ENCODE measurements around the gene ATP9A.

Gene ATP9A

GRCh38 chr20:51583073-51583472 lies 185.1 kb downstream of the ATP9A start:
- peak overlapping the region; percentile 69 for H4K91ac ChIP-seq (ENCODE audit: low read depth, low read length)
- peak overlapping the region; percentile 50 for H2BK5ac ChIP-seq (ENCODE audit: low read depth, low read length, poor library complexity)
- H3K27me3 ChIP-seq (ENCODE audit: insufficient read depth, low read length) = no peaks in the 10 kb centered on the region
- peaks cover 17 to 28% of the 10 kb centered on the region in 2 experiments for H3K4me1 ChIP-seq (ENCODE audit: control insufficient read depth in 1 of 2, insufficient read depth in 2 of 2, low read length in 2 of 2)
- peaks cover 2% of the 10 kb centered on the region for H3K9me3 ChIP-seq (ENCODE audit: insufficient read depth, low read depth, low read length)
- H2BK12ac ChIP-seq (ENCODE audit: low read length) = peak overlapping the region; percentile 88
- no peak for DNase-seq
- peak overlapping the region; percentile 39 for H2BK120ac ChIP-seq (ENCODE audit: insufficient read depth, low read length, poor library complexity)
- H3K4me2 ChIP-seq (ENCODE audit: low read length) = no peak overlapping the region
- no peak overlapping the region for H3K23ac ChIP-seq (ENCODE audit: low read length)
- H3K9ac ChIP-seq (ENCODE audit: low read length) = no peak overlapping the region
- peaks cover 26% of the 10 kb centered on the region for H3K79me1 ChIP-seq (ENCODE audit: low read length)
- peak overlapping the region; percentile 26 for H4K8ac ChIP-seq (ENCODE audit: low read depth, low read length)
- H3K4me3 ChIP-seq (ENCODE audit: low read depth, low read length) = no peak overlapping the region
- H3K36me3 ChIP-seq (ENCODE audit: control insufficient read depth in 1 of 2, insufficient read depth in 2 of 2, low read length in 2 of 2) = no peaks in the 10 kb centered on the region
- peak overlapping the region; percentile 56 for H3K18ac ChIP-seq (ENCODE audit: low read length)
- WGBS (ENCODE audit: extremely low coverage, insufficient coverage, insufficient read length) = no CpG with 5 or more reads among the region's 13 CpGs
- peaks cover 2% of the 10 kb centered on the region for H3K79me2 ChIP-seq (ENCODE audit: control insufficient read depth, insufficient read depth, low read length, poor library complexity)
- no peak overlapping the region for H2AFZ ChIP-seq (ENCODE audit: insufficient read depth, low read length, poor library complexity)
- no peak overlapping the region for H3K27ac ChIP-seq (ENCODE audit: low read depth, low read length)
- peak overlapping the region; percentile 19 for H3K4ac ChIP-seq (ENCODE audit: low read depth, low read length)
- H2AK5ac ChIP-seq (ENCODE audit: low read length) = peak overlapping the region; percentile 68
- H3K14ac ChIP-seq (ENCODE audit: low read length) = peak overlapping the region; percentile 61
- no peak overlapping the region for H4K12ac ChIP-seq (ENCODE audit: low read depth, low read length)

- Histone ChIP-seq H3K4ac (ENCODE audit: low read depth, low read length) (no peak overlapping the region), H3K79me1 (ENCODE audit: low read length) (peaks cover 26% of the 10 kb centered on the region), H4K91ac (ENCODE audit: low read depth, low read length) (no peak overlapping the region), H2AFZ (ENCODE audit: insufficient read depth, low read length, poor library complexity) (no peak overlapping the region), H3K14ac (ENCODE audit: low read length) (no peak overlapping the region), H2BK5ac (ENCODE audit: low read depth, low read length, poor library complexity) (no peak overlapping the region), H3K9me3 (ENCODE audit: insufficient read depth, low read depth, low read length) (peaks cover 5% of the 10 kb centered on the region), H3K36me3 (ENCODE audit: control insufficient read depth in 1 of 2, insufficient read depth in 2 of 2, low read length in 2 of 2) (no peaks in the 10 kb centered on the region), H3K79me2 (ENCODE audit: control insufficient read depth, insufficient read depth, low read length, poor library complexity) (peaks cover 2% of the 10 kb centered on the region), H3K4me3 (ENCODE audit: low read depth, low read length) (no peak overlapping the region), H3K18ac (ENCODE audit: low read length) (no peak overlapping the region), H2BK120ac (ENCODE audit: insufficient read depth, low read length, poor library complexity) (no peak overlapping the region), H3K27me3 (ENCODE audit: insufficient read depth, low read length) (no peaks in the 10 kb centered on the region), H2BK12ac (ENCODE audit: low read length) (no peak overlapping the region), H3K4me2 (ENCODE audit: low read length) (no peak overlapping the region), H4K8ac (ENCODE audit: low read depth, low read length) (no peak overlapping the region), H4K12ac (ENCODE audit: low read depth, low read length) (no peak overlapping the region), H3K4me1 (ENCODE audit: control insufficient read depth in 1 of 2, insufficient read depth in 2 of 2, low read length in 2 of 2) (peaks cover 17 to 28% of the 10 kb centered on the region in 2 experiments), H3K23ac (ENCODE audit: low read length) (no peak overlapping the region), H2AK5ac (ENCODE audit: low read length) (no peak overlapping the region), H3K9ac (ENCODE audit: low read length) (no peak overlapping the region), H3K27ac (ENCODE audit: low read depth, low read length) (no peak overlapping the region)
- no peak for DNase-seq
Measured at GRCh38 chr20:51581571-51581970, 186.6 kb downstream of the ATP9A start.

DNA sequence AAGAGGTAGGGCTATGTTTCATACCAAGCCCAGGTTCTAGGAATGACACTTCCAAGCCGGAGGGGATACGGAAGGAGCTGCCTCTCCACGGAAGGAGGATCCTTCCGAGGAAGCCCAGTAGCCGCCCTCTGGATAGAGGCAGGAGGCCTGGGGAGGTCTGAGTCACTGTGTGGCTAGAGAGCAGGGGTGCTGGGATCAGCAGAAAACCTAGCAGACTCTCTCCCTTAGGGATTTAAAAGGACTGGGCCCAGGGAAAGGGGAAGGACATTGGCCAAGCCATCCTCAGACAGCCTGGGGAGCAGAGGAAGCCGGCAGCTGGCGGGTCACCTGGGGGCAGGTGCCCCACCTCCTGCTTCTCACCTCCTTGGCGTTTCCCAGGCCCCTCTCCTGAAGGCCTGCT lies 189.1 kb downstream of the ATP9A start:
- H3K4ac ChIP-seq (ENCODE audit: low read depth, low read length) = no peak overlapping the region
- no peak overlapping the region for H2BK120ac ChIP-seq (ENCODE audit: insufficient read depth, low read length, poor library complexity)
- no peak overlapping the region for H3K14ac ChIP-seq (ENCODE audit: low read length)
- peaks cover 19% of the 10 kb centered on the region for H3K79me1 ChIP-seq (ENCODE audit: low read length)
- no peak overlapping the region for H3K9ac ChIP-seq (ENCODE audit: low read length)
- peaks cover 10 to 18% of the 10 kb centered on the region in 2 experiments for H3K4me1 ChIP-seq (ENCODE audit: control insufficient read depth in 1 of 2, insufficient read depth in 2 of 2, low read length in 2 of 2)
- no peaks in the 10 kb centered on the region for H3K36me3 ChIP-seq (ENCODE audit: control insufficient read depth in 1 of 2, insufficient read depth in 2 of 2, low read length in 2 of 2)
- peak overlapping the region; percentile 77 for H4K91ac ChIP-seq (ENCODE audit: low read depth, low read length)
- DNase-seq = no peak
- no CpG with 5 or more reads among the region's 8 CpGs for WGBS (ENCODE audit: extremely low coverage, insufficient coverage, insufficient read length)
- peak overlapping the region; percentile 42 for H2BK5ac ChIP-seq (ENCODE audit: low read depth, low read length, poor library complexity)
- H2BK12ac ChIP-seq (ENCODE audit: low read length) = peak overlapping the region; percentile 78
- H3K27me3 ChIP-seq (ENCODE audit: insufficient read depth, low read length) = no peaks in the 10 kb centered on the region
- H2AFZ ChIP-seq (ENCODE audit: insufficient read depth, low read length, poor library complexity) = no peak overlapping the region
- H3K4me2 ChIP-seq (ENCODE audit: low read length) = no peak overlapping the region
- H2AK5ac ChIP-seq (ENCODE audit: low read length) = no peak overlapping the region
- no peak overlapping the region for H4K12ac ChIP-seq (ENCODE audit: low read depth, low read length)
- H3K9me3 ChIP-seq (ENCODE audit: insufficient read depth, low read depth, low read length) = peaks cover 5% of the 10 kb centered on the region
- H3K27ac ChIP-seq (ENCODE audit: low read depth, low read length) = peak overlapping the region; percentile 55
- peaks cover 2% of the 10 kb centered on the region for H3K79me2 ChIP-seq (ENCODE audit: control insufficient read depth, insufficient read depth, low read length, poor library complexity)
- H3K23ac ChIP-seq (ENCODE audit: low read length) = no peak overlapping the region
- H3K4me3 ChIP-seq (ENCODE audit: low read depth, low read length) = no peak overlapping the region
- H3K18ac ChIP-seq (ENCODE audit: low read length) = no peak overlapping the region
- peak overlapping the region; percentile 79 for H4K8ac ChIP-seq (ENCODE audit: low read depth, low read length)

DNA sequence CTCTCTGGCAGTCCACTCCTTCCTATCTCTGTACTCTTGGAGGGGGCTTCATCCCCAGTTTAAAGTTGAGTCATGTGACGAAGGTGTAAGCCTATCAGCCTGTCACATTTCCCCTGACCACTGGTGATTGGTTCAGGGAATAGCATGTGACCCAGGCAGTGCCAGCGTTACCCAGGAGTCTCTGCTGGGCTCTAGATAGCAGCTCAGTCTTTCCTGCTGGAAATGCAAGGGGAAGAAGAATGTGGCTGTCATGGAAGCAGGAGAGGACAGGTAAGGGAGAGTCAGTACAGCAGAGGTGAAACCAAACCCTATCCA lies 190.1 kb downstream of the ATP9A start:
- Histone ChIP-seq H2BK120ac (ENCODE audit: insufficient read depth, low read length, poor library complexity) (no peak overlapping the region), H4K91ac (ENCODE audit: low read depth, low read length) (no peak overlapping the region), H4K12ac (ENCODE audit: low read depth, low read length) (no peak overlapping the region), H3K18ac (ENCODE audit: low read length) (no peak overlapping the region), H3K27ac (ENCODE audit: low read depth, low read length) (no peak overlapping the region), H3K9ac (ENCODE audit: low read length) (no peak overlapping the region), H3K14ac (ENCODE audit: low read length) (no peak overlapping the region), H3K36me3 (ENCODE audit: control insufficient read depth in 1 of 2, insufficient read depth in 2 of 2, low read length in 2 of 2) (no peaks in the 10 kb centered on the region), H3K79me2 (ENCODE audit: control insufficient read depth, insufficient read depth, low read length, poor library complexity) (peaks cover 2% of the 10 kb centered on the region), H3K27me3 (ENCODE audit: insufficient read depth, low read length) (no peaks in the 10 kb centered on the region), H2BK12ac (ENCODE audit: low read length) (peak overlapping the region; percentile 51), H3K4ac (ENCODE audit: low read depth, low read length) (no peak overlapping the region), H3K4me1 (ENCODE audit: control insufficient read depth in 1 of 2, insufficient read depth in 2 of 2, low read length in 2 of 2) (peaks cover 10 to 11% of the 10 kb centered on the region in 2 experiments), H3K79me1 (ENCODE audit: low read length) (peaks cover 11% of the 10 kb centered on the region), H3K4me2 (ENCODE audit: low read length) (no peak overlapping the region), H2BK5ac (ENCODE audit: low read depth, low read length, poor library complexity) (no peak overlapping the region), H2AK5ac (ENCODE audit: low read length) (peak overlapping the region; percentile 57), H3K4me3 (ENCODE audit: low read depth, low read length) (no peak overlapping the region), H4K8ac (ENCODE audit: low read depth, low read length) (no peak overlapping the region), H3K9me3 (ENCODE audit: insufficient read depth, low read depth, low read length) (peaks cover 5% of the 10 kb centered on the region), H3K23ac (ENCODE audit: low read length) (no peak overlapping the region), H2AFZ (ENCODE audit: insufficient read depth, low read length, poor library complexity) (no peak overlapping the region)
- no CpG with 5 or more reads among the region's 2 CpGs for WGBS (ENCODE audit: extremely low coverage, insufficient coverage, insufficient read length)
- no peak for DNase-seq
